Natural killer cell treated with Interleukin-12 subunit alpha and Interleukin-12 subunit beta and Interleukin-15 and Interleukin-18, amount 100 ng/mL, for 72 hours (primary cell): Measurements from ENCODE around the gene SLCO4A1. TPM values are rescaled to one million over a fixed set of nuclear protein-coding genes. Genes with fewer than 3 reads are reported as not detected.
"Not testable (repeated sequence)": the region's sequence is repeated elsewhere in the genome, so short reads cannot be mapped to it uniquely, and the experiment has no call there.

ENCODE experiments used
- ATAC-seq, 2 donors: fragments of 150-1000 bp; cut with Tn5 transposase in 1 of 2; sonication (Bioruptor Pico), chemical (Tn5 transposase) in 1 of 2; 2 replicates each; pipeline ENCODE4 v1.10.0; 2021
- DNase-seq: peaks from one replicate; pipeline ENCODE4 v3.0.0; 2022; ENCODE audit warnings: low spot score
- H3K27ac Mint-ChIP-seq, 2 donors: 1 replicate in 1 of 2; 2 replicates in 1 of 2; pipeline ENCODE4 v1.8.0; 2022; ENCODE audit warnings: mixed read lengths in 2 of 2, mild to moderate bottlenecking in 1 of 2, moderate library complexity in 1 of 2
- H3K27me3 Mint-ChIP-seq, 2 donors: 1 replicate in 1 of 2; 2 replicates in 1 of 2; pipeline ENCODE4 v1.8.0; 2022; ENCODE audit warnings: mixed read lengths in 2 of 2
- H3K36me3 Mint-ChIP-seq: one replicate; pipeline ENCODE4 v1.8.0; 2022; ENCODE audit warnings: mixed read lengths
- H3K4me1 Mint-ChIP-seq, 2 donors: 1 replicate in 1 of 2; 2 replicates in 1 of 2; pipeline ENCODE4 v1.8.0; 2022; ENCODE audit warnings: low read depth in 2 of 2, mixed read lengths in 2 of 2, mild to moderate bottlenecking in 1 of 2
- H3K4me3 Mint-ChIP-seq: one replicate; pipeline ENCODE4 v1.8.0; 2022; ENCODE audit warnings: mixed read lengths
- H3K9me3 Mint-ChIP-seq: 2 replicates; pipeline ENCODE4 v1.8.0; 2022; ENCODE audit warnings: mixed read lengths
- total RNA-seq, 2 donors: library from RNA; stranded (reverse); gene quantifications; one replicate each; pipeline ENCODE4 v1.2.3, GENCODE V29; 2022

The SLCO4A1 gene
- total RNA-seq, 2 donors from 2014 or later = 42.9 to 88.3 TPM

GRCh38 chr20:62670156-62670555 is 27.9 kb downstream of the SLCO4A1 start:
- no peak overlapping the region for H3K4me3 Mint-ChIP-seq
- ATAC-seq (no peak), DNase-seq (no peak)
- H3K27ac Mint-ChIP-seq = no peak overlapping the region
- H3K27me3 Mint-ChIP-seq = no peaks in the 10 kb centered on the region
- H3K9me3 Mint-ChIP-seq = no peaks in the 10 kb centered on the region
- no peaks in the 10 kb centered on the region for H3K36me3 Mint-ChIP-seq
- H3K4me1 Mint-ChIP-seq = peaks cover 0 to 8% of the 10 kb centered on the region in 2 donors

- Mint-ChIP-seq H3K9me3 (no peaks in the 10 kb centered on the region), H3K36me3 (no peaks in the 10 kb centered on the region), H3K27ac (peak overlapping the region in 1 of 2 donors; percentile 28), H3K4me3 (no peak overlapping the region), H3K27me3 (no peaks in the 10 kb centered on the region), H3K4me1 (peaks cover 0 to 8% of the 10 kb centered on the region in 2 donors)
- DNase-seq (no peak), ATAC-seq (no peak)
These were observed 28.7 kb downstream of the SLCO4A1 start for GRCh38 chr20:62670998-62671397.

GRCh38 chr20:62671765-62672164 is 29.5 kb downstream of the SLCO4A1 start:
- Mint-ChIP-seq H3K4me3 (no peak overlapping the region), H3K4me1 (peaks cover 0 to 8% of the 10 kb centered on the region in 2 donors), H3K9me3 (no peaks in the 10 kb centered on the region), H3K27me3 (no peaks in the 10 kb centered on the region), H3K36me3 (no peaks in the 10 kb centered on the region), H3K27ac (peak overlapping the region; percentile 10 to 28)
- no peak for DNase-seq
- ATAC-seq = no peak

- H3K27ac Mint-ChIP-seq = peak overlapping the region; percentile 58 to 69
- H3K9me3 Mint-ChIP-seq = no peaks in the 10 kb centered on the region
- DNase-seq (no peak), ATAC-seq (no peak)
- H3K4me1 Mint-ChIP-seq = peaks cover 6 to 9% of the 10 kb centered on the region in 2 donors
- no peak overlapping the region for H3K4me3 Mint-ChIP-seq
- no peaks in the 10 kb centered on the region for H3K36me3 Mint-ChIP-seq
- H3K27me3 Mint-ChIP-seq = no peaks in the 10 kb centered on the region
These were observed 32.1 kb downstream of the SLCO4A1 start for GRCh38 chr20:62674370-62674769.

- no peaks in the 10 kb centered on the region for H3K9me3 Mint-ChIP-seq
- peaks cover 6 to 9% of the 10 kb centered on the region in 2 donors for H3K4me1 Mint-ChIP-seq
These were observed 33.0 kb downstream of the SLCO4A1 start for GRCh38 chr20:62675156-62675876.

GRCh38 chr20:62675877-62676260 is 33.6 kb downstream of the SLCO4A1 start:
- no peaks in the 10 kb centered on the region for H3K36me3 Mint-ChIP-seq
- H3K4me1 Mint-ChIP-seq = peaks cover 6 to 9% of the 10 kb centered on the region in 2 donors
- DNase-seq (no peak), ATAC-seq (no peak)
- H3K9me3 Mint-ChIP-seq = no peaks in the 10 kb centered on the region
- no peak overlapping the region for H3K27ac Mint-ChIP-seq
- H3K4me3 Mint-ChIP-seq = no peak overlapping the region
- no peaks in the 10 kb centered on the region for H3K27me3 Mint-ChIP-seq

More at GRCh38 chr20:62675156-62675876, 33.0 kb downstream of the SLCO4A1 start:
- Mint-ChIP-seq H3K36me3 (no peaks in the 10 kb centered on the region), H3K4me3 (no peak overlapping the region), H3K27ac (no peak overlapping the region), H3K27me3 (no peaks in the 10 kb centered on the region)
- ATAC-seq = no peak
- DNase-seq = no peak

- Mint-ChIP-seq H3K27ac (no peak overlapping the region), H3K9me3 (no peaks in the 10 kb centered on the region), H3K4me3 (no peak overlapping the region), H3K36me3 (no peaks in the 10 kb centered on the region), H3K4me1 (peaks cover 6 to 9% of the 10 kb centered on the region in 2 donors), H3K27me3 (no peaks in the 10 kb centered on the region)
- DNase-seq (no peak), ATAC-seq (no peak)
These were observed 34.7 kb downstream of the SLCO4A1 start for GRCh38 chr20:62676976-62677375.

- ATAC-seq = no peak
- H3K27ac Mint-ChIP-seq = no peak overlapping the region
- no peak for DNase-seq
- no peaks in the 10 kb centered on the region for H3K9me3 Mint-ChIP-seq
- no peak overlapping the region for H3K4me3 Mint-ChIP-seq
- H3K4me1 Mint-ChIP-seq = peaks cover 6 to 9% of the 10 kb centered on the region in 2 donors
- H3K36me3 Mint-ChIP-seq = no peaks in the 10 kb centered on the region
- no peaks in the 10 kb centered on the region for H3K27me3 Mint-ChIP-seq
These were observed 35.4 kb downstream of the SLCO4A1 start for GRCh38 chr20:62677678-62678077.

GRCh38 chr20:62678553-62678952 is 36.2 kb downstream of the SLCO4A1 start:
- no peak for DNase-seq
- peak overlapping the region; percentile 6 for H3K4me3 Mint-ChIP-seq
- no peaks in the 10 kb centered on the region for H3K9me3 Mint-ChIP-seq
- ATAC-seq = peak in 1 of 2 donors; percentile 50
- H3K27me3 Mint-ChIP-seq = no peaks in the 10 kb centered on the region
- H3K4me1 Mint-ChIP-seq = peaks cover 6 to 9% of the 10 kb centered on the region in 2 donors
- peak overlapping the region in 1 of 2 donors; percentile 33 for H3K27ac Mint-ChIP-seq
- no peaks in the 10 kb centered on the region for H3K36me3 Mint-ChIP-seq

GRCh38 chr20:62679978-62680589 is 37.8 kb downstream of the SLCO4A1 start:
- Mint-ChIP-seq H3K4me3 (no peak overlapping the region), H3K4me1 (peaks cover 6 to 9% of the 10 kb centered on the region in 2 donors), H3K36me3 (no peaks in the 10 kb centered on the region), H3K9me3 (no peaks in the 10 kb centered on the region), H3K27me3 (no peaks in the 10 kb centered on the region), H3K27ac (no peak overlapping the region)
- ATAC-seq (no peak), DNase-seq (no peak)

- Mint-ChIP-seq H3K4me1 (peaks cover 6 to 19% of the 10 kb centered on the region in 2 donors), H3K4me3 (no peak overlapping the region), H3K9me3 (no peaks in the 10 kb centered on the region), H3K36me3 (no peaks in the 10 kb centered on the region), H3K27me3 (peaks cover 0 to 9% of the 10 kb centered on the region in 2 donors), H3K27ac (no peak overlapping the region)
- ATAC-seq = no peak
- no peak for DNase-seq
These were observed 40.7 kb downstream of the SLCO4A1 start for GRCh38 chr20:62682912-62683517.

GRCh38 chr20:62683660-62684322 is 41.5 kb downstream of the SLCO4A1 start:
- H3K4me3 Mint-ChIP-seq, H3K27ac Mint-ChIP-seq, DNase-seq, H3K36me3 Mint-ChIP-seq, H3K9me3 Mint-ChIP-seq, H3K27me3 Mint-ChIP-seq, ATAC-seq: not testable (repeated sequence)
- peaks cover 1 to 14% of the 10 kb centered on the region in 2 donors for H3K4me1 Mint-ChIP-seq

GRCh38 chr20:62684981-62685380 is 42.7 kb downstream of the SLCO4A1 start:
- DNase-seq = no peak
- no peaks in the 10 kb centered on the region for H3K36me3 Mint-ChIP-seq
- no peak for ATAC-seq
- no peak overlapping the region for H3K4me3 Mint-ChIP-seq
- peaks cover 0 to 9% of the 10 kb centered on the region in 2 donors for H3K27me3 Mint-ChIP-seq
- H3K27ac Mint-ChIP-seq = no peak overlapping the region
- peaks cover 0 to 13% of the 10 kb centered on the region in 2 donors for H3K4me1 Mint-ChIP-seq
- H3K9me3 Mint-ChIP-seq = no peaks in the 10 kb centered on the region
